C4-2B (cell line): Measurements from ENCODE around the gene SH2D7.

Experiments
- CTCF ChIP-seq: fragments of 450-650 bp; conservative IDR thresholded peaks from 2 replicates; pipeline ENCODE4 v1.5.1; 2017; ENCODE audit warnings: mild to moderate bottlenecking
- ZFX ChIP-seq: fragments of 450-650 bp; IDR thresholded peaks from 2 replicates; pipeline ENCODE4 v1.6.1; 2017

- TF ChIP-seq CTCF: no peak
- TF ChIP-seq ZFX: no peak
Measured at GRCh38 chr15:78050826-78051225, 41.5 kb upstream of the SH2D7 start.
